Activated CD8-positive, alpha-beta memory T cell treated with anti-CD3 and anti-CD28 coated beads, Interleukin-2, amount 50 U/mL, for 4 hours (primary cell): ENCODE data around the gene BMPR1A.
"Not testable (repeated sequence)": the region's sequence is repeated elsewhere in the genome, so short reads cannot be mapped to it uniquely, and the experiment has no call there.

ENCODE experiments used
- DNase-seq: peaks from one replicate; pipeline ENCODE4 v3.0.0-alpha.2; 2020

BMPR1A gene

DNA sequence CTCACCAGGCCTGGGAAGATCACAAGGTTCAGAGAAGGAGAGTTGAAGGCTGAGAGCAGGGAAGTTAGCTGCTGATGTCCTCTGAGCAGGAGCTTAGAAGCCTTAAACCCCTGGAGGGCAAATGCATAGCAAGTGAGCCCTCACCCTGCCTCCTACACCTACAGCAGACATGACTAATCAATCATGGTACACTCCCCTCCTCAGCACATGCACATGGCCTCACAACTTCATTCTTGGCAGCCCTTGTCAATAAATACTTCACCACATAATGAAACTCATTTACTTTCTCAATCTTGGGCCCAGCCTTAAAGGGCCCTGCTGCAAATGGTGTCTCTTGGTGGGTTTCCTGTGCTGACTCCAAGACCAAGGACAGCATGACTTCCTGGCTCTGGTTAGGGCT, 188.1 kb downstream of the BMPR1A start:
- no peak for DNase-seq

DNA sequence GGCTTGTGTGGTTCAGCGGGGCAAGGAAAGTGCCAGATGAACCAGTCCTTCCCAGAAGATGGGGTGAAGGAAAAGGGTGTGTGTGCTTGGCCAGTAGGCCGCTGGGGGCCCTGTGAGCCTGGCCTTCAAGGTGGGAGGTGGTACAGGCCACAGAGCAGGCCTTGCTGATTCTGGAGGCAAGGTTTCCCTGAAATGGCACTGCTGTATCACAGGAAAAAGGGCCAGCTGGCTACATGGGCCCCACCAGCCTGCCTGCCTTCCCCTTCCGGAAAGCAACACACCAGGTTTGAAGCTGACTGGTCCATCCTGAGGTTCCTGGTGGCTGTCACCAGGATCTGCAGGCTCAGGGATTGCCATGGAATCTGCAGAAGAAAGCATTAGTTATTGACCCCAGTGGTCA, 188.5 kb downstream of the BMPR1A start:
- DNase-seq, result no peak

DNA sequence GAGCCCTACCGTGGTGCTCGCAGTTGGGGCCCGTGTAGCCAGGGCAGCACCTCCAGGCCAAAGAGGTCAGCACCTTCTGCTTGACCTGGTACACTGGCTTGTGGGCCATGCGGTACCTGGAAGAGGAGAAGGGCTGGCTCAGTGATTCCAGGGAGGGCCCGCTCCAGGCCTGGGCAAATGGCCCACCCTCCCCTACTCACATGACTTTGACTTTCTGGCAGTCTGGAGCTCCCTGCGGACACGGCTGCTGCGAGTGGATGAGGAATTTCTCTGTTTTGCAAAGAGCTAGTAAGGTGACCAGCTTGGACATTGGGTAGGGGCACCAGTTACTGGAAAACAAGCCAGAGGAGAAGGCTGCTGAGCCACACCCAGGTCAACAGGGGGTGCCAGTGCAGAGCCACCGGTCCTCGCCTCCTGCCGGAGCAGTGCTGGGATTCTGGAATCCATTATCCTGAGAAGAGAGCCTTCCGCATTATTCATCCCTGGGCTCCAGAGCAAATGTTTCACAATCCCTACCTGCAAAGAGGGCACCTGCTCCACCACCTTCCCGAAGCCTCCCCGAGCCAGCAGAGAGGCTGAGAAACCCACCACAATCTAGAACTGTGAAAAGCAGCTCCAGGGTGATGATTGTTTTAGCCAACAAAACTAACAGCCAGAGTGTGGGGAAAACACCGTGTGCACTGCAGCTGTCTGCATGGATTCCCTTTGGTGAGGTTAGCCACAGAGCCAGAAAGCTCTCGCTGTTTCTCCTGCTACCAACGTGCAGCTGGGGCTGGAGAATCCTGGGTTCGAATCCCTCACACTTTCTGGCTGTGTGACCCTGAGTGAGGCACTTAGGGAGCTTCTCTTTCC, 189.2 kb downstream of the BMPR1A start:
- DNase-seq, result no peak

DNA sequence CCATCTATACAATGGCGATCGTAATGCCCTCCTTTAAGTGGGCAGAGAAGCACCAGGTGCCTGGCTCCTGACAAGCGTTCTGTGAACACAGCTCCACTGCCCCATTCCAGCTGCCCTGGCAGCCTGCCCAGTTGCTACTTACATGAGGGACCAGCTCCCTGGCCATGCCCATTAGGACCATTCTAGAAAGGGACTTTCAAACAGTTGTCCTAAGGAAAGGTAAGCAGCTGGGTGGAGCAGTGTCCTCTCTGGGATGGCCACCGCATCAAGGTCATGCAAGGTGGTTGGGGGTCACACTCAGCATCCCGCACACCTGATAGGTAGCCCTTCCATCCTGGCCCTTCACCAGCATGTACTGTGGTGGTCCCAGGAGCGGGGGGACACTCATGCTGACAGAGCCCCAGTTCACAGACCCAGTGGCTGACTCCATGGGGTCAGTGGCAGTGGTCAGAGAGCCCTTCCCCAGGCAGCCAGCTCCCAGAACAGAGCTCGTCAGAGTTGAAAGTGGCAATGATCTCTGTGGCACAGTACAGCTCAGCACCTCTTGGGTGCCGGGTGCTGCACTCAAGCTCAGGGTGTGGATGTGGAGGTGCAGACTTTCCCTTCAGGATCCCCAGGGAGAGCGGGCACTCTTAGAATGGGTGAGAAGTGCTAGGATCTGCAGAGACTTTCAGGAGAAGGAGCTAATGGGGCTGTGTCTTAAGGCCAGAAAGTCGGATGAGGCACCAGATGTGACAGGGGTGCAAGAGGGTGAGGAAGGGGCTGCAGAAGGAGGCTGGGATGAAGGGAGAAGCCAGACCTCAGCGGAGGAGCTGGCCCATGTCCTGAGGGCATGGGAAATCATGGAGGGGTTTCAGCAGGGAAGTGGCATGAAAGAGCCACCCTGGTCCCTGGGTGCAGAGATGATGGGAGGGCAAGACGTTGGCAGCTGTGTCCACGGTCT, 190.1 kb downstream of the BMPR1A start:
- no peak for DNase-seq

DNA sequence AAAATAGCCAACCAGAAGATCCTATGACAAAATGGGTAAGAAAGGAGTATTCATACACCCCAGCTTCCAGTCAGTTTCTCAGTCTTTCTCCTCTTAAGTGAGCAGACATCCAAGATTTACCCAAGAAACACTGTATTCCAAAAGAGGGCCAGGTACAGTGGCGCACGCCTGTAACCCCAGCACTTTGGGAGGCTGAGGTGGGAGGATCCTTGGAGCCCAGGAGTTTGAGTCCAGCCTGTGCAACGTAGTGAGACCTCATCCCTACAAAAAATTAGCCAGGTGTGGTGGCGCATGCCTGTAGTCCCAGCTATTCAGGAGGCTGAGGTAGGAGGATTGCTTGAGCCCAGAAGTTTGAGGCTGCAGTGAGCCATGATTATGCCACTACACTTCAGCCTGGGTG, 191.4 kb downstream of the BMPR1A start:
- not testable (repeated sequence) for DNase-seq

DNA sequence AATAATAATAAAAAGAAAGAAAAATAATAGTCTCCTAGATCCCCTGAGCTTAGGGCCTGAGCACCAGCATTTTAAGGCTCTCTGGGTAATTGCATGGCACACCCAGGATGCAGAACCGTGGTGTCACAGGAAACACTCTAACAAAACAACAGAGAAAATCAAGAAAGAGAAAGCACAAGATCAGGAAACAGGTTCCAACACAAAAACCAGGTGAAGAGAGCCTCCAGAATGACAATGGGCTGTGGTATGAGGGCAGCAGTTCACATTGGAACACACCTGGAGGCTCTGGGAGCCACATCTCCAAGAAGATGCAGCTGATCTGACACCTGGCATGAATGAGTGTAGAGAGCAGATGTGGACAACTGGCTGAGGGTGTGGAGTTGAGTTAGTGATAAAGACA, 193.9 kb downstream of the BMPR1A start:
- no peak for DNase-seq

DNA sequence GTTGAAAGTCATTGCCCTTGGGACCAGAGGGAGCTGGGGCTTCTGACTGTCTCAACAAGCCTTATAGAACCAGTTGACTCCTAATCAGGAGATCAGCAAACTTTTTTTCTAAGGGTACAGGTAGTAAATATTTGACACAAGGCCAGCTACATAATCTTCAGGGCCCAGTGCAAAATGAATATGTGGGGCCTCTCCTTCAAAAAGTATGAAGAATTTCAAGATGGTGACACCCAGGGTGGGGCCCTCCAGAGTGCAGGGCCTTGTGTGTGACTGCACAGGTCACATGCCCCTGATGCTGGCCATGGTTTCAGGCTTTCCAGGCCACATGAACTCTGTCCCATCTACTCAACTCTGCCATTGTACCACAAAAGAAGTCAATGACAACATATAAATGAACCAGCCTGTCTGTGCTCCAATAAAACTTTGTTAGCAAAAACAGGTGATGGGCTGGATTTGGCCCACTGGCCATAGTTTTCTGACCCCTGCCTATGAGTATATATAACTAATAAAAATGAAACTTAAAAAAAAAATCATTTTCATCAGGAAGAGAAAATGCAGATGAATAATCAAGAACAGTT, 194.9 kb downstream of the BMPR1A start:
- no peak for DNase-seq

DNA sequence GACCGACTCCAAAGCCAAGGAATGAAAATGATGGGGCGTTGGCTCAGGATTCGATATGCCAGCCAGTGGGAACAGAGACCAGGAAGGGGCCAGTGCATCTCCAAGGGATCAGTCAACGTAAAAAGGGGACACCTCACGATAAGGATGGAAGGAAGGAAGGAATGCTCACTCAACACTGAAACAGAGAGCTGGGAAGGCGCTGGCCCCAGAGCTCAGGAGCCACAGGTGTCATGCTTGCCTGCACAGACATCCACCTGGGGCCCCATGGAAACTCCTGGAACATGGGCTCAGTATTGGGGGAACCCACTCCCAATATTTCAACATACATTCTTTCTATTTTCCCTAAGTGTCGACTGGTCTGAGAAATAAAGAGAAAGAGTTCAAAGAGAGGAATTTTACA, 195.7 kb downstream of the BMPR1A start:
- DNase-seq, result no peak

DNA sequence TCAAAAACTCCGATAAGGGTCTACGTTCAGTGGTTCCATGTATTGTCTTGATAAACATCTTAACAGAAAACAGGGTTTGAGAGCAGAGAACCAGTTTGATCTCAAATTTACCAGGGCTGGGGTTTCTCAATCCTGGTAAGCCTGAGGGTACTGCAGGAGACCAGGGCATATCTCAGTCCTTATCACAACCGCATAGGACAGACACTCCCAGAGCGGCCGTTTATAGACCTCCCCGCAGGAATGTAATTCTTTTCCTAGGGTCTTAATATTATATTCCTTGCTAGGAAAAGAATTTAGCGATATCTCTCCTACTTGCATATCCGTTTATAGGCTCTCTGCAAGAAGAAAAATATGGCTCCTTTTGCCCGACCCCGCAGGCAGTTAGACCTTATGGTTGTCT, 196.3 kb downstream of the BMPR1A start:
- DNase-seq, result not testable (repeated sequence)

DNA sequence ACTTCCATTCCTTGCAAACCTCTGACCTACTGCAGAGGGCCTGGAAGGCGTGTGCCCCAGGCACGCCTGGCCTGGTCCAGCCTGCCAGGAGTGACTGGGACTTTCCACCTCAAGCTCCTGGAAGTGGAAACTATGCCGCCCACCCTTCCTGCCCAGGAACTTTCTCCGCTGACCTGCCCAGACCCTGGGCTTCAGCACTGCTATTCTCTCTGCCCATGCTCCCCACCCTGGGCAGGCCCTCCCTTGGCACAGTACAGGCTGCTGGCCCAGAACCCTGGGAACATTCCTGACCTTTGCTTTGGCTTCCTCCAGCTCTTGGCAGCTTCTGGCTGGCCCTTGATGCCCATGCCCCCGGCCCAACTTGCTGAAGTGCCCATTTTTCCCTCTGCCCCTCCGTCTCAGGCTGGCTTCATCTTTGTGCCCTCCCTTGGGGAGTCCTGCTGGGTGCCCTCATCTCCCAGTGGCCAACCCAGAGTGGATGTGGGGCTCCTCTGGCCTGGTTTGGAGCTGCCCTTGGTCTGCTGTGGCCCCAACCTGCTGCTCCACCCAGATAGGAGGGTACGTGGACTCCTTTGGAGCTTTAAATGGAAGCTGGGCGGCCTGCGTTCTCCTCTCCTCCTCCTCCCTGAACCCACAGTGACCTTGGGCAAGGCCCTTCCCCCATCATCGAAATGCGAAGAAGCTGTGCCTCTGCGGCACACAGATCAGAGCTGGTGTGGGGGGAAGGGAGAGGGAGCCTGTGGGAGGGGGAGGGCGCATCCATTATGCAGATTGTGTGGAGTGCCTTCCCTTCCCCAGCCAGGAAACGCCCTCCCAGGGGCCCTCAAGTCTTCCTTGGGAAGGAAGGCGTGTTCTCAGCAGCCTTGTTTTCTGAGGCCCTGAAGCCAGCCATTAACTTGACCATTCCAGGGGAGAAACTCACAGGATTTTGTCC, 197.6 kb downstream of the BMPR1A start:
- no peak for DNase-seq

DNA sequence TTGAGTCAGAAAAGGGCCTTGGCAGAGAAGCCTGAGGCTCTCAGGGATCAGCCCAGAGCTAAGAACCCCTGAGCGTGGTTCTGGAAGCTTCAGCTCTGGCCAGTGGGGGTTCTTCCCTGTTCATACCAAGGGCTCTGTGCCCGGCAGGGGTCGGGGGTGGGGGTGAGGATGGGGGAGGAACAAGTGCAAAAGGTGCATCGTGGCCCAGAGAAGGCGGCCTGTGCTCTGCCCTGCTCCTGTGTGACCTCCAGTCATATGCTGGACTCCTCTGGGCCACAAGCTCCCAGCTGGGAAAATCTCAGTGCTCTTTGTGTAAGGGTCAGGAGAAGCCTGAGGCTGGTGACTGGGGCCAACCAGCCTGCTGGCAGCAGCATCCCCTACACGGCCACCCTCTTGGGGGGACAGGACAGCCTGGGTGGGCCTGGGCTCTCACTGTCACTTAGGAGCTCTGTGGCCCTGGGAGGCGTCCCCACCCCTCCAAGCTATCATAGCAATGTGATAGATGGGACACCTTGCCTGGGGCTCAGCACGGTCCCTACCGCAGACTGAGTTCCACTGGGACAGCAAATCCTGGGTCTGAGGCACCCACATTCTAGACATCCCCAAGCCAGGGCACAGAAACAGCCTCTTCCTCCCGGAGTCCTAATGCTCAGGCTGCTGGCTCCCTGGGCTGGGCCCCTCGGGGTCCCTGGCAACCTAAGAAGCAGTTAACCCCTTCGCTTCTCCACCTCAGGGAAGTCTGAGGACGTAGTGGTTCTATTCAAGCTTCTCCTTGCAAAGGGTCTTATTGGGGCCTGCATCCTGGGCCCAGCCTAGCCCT, 198.5 kb downstream of the BMPR1A start:
- DNase-seq, result no peak

DNA sequence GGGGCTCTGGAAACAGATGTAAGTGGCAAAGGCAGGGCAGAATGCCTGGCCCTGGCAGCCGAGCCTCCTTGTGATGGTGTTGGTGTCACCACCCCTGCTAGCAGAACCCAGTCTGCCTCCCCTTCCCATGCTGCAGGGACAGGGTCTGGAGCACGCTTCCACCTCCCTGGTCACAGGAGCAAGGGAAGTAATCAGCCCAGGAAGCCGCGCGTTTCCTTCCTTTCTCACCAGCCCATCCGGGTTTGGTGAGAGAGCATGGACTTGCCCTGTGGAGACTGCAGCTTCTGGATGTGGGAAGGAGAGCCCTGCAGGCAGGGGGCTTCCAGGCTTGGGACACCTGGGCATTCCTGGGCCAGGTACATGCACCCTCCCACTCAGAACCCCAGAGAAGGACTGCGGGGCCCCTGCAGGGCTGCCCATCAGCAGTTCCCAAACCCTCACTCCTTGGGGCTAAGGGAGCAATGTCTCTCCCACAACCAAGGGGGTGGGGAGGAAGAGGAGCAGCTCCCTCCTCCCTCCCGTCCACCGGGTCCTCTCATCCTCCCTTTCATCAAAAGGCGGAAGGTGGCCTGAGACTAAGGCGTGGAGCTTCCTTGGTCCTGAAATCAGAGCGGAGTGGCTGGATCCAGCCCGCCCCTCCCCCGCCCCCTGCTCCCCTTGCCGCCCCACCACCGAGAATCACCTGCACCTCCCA, 199.2 kb downstream of the BMPR1A start:
- no peak for DNase-seq

DNA sequence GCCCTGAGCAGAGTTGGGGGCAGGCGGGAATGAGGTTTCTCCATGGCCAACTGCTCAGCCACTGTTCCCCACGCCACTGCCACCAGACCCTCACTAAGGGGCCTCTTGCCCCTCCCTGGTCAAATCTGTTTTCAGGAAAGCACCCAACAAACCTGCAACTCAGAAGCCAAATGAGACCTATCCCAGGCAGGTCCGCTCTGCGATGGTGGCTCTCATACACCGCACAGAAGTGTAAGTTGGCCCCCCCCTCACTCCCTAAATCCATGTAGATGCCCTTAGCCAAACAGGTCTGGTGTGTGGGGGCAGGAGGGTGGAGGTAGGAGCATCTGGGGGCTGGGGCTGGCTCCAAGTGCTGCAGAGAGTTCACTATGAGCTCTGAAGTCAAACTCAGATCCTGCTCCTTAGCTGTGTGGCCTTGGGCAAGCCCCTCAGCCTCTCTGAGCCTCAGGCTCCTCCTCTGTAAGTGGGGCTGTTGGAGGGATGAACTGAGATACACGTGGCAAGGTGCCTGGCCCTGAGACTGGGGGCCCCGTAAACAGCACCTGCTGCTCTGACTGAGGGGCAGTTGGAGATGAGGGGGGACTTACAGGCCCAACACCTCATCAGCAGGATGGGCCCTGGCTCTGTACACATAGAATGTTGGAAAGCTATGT, 199.9 kb downstream of the BMPR1A start:
- DNase-seq, result no peak

DNA sequence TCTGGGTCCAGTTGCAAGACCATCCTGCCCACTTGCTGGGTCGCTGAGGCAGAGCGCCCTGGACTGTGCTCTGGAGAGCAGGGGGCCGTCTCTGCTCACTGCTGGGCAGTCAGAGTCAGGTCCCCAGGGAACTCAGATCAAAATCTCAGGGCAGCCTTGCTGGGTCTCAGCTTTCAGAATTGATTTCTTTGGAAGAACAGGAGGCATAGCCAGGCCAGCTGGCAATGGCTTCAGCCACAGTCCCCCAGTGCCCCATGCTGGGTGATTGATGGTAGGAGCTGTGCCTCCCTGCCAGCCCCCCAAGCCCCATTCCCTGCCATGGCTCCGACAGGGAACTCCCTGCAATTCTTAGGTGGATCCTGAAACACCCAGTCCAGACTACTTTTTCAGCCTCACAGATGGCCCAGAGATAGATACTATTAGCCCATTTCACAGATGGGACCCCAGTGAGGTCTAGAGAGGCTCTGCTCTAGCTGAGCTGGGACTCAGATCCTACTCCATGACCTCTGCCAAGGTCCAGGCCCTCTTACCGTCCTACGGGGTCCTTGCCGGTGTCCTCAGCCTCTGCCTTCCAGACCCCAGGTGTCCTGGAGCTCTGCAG, 200.5 kb downstream of the BMPR1A start:
- DNase-seq, result no peak

DNA sequence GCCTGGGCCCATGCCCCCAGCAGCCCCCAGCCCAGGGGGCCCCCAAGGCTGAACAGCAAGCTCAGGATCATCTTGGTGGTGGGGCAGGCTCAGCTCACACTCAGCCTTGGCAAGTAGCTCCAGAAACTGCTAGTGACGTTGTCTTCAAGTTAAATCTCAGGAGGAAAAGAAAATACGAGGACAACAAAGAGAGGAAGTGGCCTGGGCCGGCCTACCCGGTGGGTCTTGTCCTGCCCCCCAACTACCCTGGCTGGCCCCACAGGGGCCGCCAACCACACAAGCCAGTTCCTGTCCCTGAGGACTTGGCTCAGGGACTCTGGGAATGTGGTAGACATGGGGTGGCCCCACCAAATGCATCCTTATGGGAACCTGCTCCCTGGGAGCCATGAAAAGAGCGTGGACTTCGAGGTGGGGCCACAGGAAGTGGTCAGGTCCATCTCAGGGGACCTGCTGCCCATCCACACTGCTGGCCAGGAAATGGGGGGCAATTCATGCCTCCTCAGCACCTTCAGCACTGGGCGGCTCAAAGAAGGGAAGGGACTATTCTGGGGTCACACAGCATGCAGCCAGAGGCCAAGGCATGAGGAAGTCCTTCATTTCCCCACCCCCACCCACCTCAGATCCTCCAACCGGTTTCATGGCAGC, 201.2 kb downstream of the BMPR1A start, which contains the start of gene MMRN2:
Gene MMRN2 (minus strand): TSS at position 145 of the 645 bp plus-strand sequence. CDS start 74 bp downstream, at position 71.
- DNase-seq, result no peak

DNA sequence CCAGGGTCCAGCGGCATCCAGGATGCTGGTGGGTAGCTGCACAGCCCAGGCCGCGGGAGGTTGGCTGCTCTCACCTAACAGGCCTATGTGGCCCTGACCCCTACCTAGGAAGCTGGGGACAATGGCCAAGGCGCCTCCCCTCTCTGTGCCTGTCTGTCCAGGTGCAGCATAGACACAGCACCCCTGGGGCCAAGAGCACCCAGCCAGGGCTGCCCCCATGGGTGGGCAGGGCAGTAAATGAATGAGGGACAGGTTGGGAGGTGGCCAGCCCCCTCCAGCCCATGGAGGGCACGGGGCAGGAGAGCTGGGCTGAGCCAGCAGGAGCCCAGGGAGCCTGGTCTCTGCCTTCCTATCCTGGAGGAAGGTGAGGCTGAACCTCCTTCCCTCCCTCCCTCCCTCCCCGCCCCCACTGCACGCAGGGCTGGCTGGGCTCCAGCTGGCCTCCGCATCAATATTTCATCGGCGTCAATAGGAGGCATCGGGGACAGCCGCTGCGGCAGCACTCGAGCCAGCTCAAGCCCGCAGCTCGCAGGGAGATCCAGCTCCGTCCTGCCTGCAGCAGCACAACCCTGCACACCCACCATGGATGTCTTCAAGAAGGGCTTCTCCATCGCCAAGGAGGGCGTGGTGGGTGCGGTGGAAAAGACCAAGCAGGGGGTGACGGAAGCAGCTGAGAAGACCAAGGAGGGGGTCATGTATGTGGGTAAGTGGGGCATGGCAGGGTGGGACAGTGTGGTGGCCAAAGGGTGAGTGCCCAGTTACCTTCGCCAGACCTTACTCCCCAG, 201.9 kb downstream of the BMPR1A start, which contains the start of gene SNCG:
Gene SNCG (plus strand): TSS at position 484 of the 785 bp plus-strand sequence. CDS start 99 bp downstream, at position 583.
- DNase-seq, result no peak

DNA sequence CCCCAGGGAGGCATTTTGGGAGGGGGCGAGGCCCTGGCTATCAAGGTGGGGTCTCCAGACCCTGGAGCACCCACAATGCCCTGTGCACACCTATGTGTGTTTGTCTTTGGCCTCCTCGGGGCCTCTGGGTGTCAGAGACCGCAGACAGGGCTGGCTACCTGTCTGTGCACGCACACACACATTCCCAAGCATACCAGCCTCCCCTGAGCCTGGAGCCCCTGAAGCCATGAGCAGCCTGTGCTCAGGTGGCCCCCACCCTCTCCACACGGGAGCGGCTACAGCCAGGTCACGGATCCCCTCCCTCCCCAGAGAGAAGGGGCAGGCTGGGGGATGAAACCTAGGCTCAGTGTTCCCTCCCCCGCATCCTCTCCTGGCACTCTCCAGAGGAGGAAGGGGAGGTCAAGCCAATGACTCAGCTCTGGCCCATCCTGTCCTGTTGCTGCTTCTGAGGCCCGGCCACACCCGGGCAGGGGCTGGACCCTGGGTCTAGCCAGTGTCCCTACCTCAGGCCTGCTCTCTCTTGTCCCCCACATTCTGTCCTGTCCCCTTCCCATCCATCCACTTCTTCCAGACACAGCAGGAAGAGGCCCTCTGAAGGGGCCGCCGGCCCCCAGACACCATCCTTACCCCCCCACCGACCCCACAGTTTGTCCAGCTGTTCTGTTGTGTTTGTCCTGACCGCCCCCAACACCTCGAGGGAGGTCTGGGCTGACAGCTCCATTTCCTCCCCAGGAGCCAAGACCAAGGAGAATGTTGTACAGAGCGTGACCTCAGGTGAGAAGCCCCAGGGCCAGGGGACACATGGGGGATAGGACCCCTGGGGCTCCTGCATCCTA, 202.7 kb downstream of the BMPR1A start:
- DNase-seq, result no peak

DNA sequence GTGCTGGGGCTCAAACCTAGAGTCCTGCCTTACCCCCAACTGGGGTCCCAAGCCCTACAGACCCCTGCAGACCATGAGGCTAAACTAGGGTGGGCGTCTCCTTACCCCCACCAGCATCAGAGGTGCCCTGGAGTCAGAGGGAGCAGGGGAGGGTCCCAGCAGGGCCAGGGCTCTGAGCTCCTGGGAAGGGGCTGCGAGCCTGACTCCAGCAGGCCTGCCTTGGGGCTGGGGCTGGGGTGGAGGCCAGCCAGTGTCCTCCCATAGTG, 203.3 kb downstream of the BMPR1A start:
- DNase-seq, result no peak
